Measurements from ENCODE around the gene TRIM77.
"Not testable (repeated sequence)": the region's sequence is repeated elsewhere in the genome, so short reads cannot be mapped to it uniquely, and the experiment has no call there.

Gene TRIM77, protein sequence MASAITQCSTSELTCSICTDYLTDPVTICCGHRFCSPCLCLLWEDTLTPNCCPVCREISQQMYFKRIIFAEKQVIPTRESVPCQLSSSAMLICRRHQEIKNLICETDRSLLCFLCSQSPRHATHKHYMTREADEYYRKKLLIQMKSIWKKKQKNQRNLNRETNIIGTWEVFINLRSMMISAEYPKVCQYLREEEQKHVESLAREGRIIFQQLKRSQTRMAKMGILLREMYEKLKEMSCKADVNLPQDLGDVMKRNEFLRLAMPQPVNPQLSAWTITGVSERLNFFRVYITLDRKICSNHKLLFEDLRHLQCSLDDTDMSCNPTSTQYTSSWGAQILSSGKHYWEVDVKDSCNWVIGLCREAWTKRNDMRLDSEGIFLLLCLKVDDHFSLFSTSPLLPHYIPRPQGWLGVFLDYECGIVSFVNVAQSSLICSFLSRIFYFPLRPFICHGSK

DNA sequence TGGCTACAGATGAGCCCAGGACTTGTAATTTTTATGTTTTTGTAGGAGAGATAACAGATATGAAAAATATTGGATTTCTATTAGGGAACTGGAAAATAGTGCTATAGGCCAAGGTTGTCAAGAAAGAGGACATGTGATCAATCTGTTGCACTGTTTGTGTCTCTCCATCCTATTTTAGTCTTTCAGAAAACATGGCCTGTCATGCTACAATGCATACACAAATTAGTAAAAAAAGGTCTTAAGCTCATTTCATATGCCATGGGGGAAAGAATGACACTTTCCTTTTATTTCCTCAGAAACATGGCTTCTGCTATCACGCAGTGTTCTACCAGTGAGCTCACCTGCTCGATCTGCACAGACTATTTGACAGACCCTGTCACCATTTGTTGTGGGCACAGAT is at the start of gene TRIM77:
TRIM77 (plus strand) TSS at position 301 of the 400 bp plus-strand sequence; CDS start at position 301, 0 bp downstream.
- H3K4me1 Mint-ChIP-seq, ATAC-seq, DNase-seq, H3K4me3 Mint-ChIP-seq, H3K9me3 Mint-ChIP-seq, H3K27me3 Mint-ChIP-seq, H3K27ac Mint-ChIP-seq: not testable (repeated sequence)

DNA sequence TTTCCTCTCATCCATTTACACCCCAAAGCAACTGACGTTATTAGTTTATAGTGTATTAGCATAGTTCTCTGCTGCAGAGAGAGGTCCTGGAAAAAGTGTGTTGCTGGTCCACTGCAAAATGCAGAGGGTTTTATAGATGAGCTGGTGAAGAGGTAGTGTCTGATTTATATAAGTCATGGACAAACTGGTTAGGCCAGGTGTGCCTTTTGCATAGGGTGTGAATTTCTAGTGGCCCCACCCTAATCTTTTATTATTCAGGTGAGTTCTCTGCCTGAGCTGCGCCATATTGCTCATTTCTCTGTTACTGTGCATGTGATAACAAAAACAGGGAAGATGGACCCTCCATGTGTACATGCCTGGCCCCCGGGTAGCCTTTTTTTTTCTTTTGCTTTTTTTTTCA is 43.1 kb upstream of the TRIM77 start:
- DNase-seq (no peak), ATAC-seq (no peak)
- Mint-ChIP-seq H3K4me1 (no peaks in the 10 kb centered on the region), H3K27me3 (no peaks in the 10 kb centered on the region), H3K27ac (no peak overlapping the region), H3K4me3 (no peak overlapping the region), H3K9me3 (no peaks in the 10 kb centered on the region)

DNA sequence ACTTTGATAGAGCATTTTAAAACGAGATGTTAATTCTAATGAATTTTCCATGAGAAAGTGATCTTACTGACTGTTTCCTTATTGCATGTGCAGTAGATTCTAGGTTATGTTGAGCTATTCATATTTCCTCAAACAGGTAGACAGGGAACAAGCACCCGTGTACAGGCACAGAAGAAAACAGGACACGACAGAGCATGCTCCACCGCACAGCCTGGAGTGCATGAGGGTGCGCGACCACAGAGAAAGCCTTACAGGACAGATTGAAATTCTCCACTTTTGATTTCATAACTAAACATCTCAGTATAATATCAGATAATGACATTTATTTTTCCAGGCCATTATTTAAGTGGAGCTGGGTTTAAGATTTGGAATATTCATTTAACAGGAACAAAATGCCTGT is 41.9 kb upstream of the TRIM77 start:
- H3K4me3 Mint-ChIP-seq, H3K4me1 Mint-ChIP-seq, DNase-seq, H3K27me3 Mint-ChIP-seq, ATAC-seq, H3K27ac Mint-ChIP-seq, H3K9me3 Mint-ChIP-seq: not testable (repeated sequence)

DNA sequence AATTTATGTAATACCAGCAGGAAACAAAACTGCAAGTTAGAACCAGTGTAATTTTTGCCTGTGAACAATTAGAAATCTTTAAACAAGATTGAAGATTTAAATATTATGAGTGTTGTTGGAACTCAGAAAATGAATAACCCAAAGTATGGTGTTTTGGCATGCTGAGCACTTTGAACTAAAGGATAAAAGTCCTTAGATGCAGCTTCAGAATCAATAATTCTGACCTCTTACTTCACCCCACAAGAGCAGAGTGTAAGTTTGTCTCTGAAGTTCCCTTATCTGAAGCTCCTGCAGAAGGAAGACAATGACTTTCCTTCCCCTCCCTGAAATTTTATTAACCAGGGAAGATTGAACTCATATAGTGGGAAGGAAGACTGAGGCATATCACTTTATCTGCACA is 40.5 kb upstream of the TRIM77 start:
- H3K27ac Mint-ChIP-seq, H3K4me3 Mint-ChIP-seq, ATAC-seq, DNase-seq, H3K9me3 Mint-ChIP-seq, H3K4me1 Mint-ChIP-seq, H3K27me3 Mint-ChIP-seq: not testable (repeated sequence)

DNA sequence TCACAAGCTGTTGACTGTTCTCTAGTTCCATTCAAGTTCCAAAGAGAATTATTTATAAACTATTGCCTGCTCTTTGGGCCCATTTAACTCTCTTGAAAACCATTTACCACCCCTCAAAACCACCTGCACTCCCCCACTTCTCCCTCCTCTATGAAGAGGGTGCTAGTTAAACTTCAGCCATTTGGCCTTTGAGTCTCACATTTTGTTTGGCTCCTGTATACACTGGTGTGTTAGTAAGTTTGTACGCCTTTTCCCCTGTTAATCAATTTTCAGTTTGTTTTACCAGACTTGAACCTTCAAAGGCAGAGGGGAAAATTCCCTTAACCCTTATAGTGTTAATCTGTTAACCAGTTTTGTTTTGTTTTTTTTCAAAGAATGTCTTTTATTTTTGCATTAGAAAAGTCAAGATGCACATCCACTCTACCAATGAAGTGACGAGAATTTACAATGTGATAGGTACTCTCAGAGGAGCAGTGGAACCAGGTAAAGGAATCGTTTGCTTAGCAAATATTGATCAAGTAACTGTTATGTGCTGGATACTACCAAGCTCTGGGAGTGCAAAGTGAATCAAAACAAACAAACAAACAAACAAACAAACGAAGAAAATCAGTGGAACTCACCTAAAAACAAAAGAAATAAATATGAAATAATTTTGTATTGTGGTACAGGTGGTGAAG is 40.0 kb upstream of the TRIM77 start:
- not testable (repeated sequence) for ATAC-seq, H3K27ac Mint-ChIP-seq, DNase-seq, H3K9me3 Mint-ChIP-seq, H3K27me3 Mint-ChIP-seq, H3K4me3 Mint-ChIP-seq, H3K4me1 Mint-ChIP-seq

GRCh38 chr11:89672547-89672946 is 37.6 kb upstream of the TRIM77 start:
- not testable (repeated sequence) for H3K27me3 Mint-ChIP-seq, H3K9me3 Mint-ChIP-seq, ATAC-seq, H3K27ac Mint-ChIP-seq, H3K4me1 Mint-ChIP-seq, H3K4me3 Mint-ChIP-seq, DNase-seq

DNA sequence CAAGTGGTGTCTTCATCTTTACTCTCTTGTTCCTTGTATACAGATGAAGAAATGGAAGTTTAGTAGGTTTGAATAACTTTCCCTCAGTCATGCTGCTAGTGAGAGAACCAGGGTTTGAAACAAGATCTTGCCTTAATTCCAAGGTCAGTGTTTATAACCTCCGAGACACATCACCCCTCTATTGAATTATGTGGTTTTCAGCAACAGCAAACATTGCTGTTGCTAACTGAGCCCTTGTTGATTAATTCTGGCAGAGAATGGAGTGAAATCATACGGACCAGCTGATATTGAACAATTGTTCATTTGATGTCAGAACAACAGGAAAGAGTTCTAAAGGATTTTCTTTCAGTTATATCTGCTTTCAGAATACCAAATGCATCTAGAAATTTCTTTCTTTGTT is 36.7 kb upstream of the TRIM77 start:
- H3K4me1 Mint-ChIP-seq, H3K27me3 Mint-ChIP-seq, H3K4me3 Mint-ChIP-seq, H3K27ac Mint-ChIP-seq, DNase-seq, H3K9me3 Mint-ChIP-seq, ATAC-seq: not testable (repeated sequence)

- not testable (repeated sequence) for DNase-seq, H3K4me1 Mint-ChIP-seq, ATAC-seq, H3K27ac Mint-ChIP-seq, H3K9me3 Mint-ChIP-seq, H3K27me3 Mint-ChIP-seq, H3K4me3 Mint-ChIP-seq
Observed at GRCh38 chr11:89675383-89675782, 34.7 kb upstream of the TRIM77 start.

- not testable (repeated sequence) for H3K27ac Mint-ChIP-seq
Observed at GRCh38 chr11:89675948-89676347, 34.2 kb upstream of the TRIM77 start.

DNA sequence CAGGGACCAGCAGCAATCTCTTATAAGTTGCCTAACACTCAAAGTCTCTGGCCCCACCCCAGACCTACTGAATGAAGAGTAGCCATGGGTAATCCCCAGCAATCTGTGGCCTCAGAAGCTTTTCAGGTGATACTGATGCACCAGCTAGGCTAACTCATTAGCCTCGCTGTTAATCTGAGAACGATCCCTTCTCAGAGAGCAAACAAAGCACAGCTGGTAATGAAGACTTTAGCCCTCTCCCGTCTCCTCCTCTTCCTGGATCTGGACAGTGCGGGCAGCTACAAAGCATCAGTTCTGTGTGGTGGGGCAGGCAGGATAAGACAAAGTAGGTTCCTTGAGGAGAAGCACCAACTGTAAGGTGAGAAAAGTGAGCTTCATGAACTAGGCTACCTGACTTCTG is 3.0 kb upstream of the TRIM77 start:
- H3K27ac Mint-ChIP-seq, ATAC-seq, DNase-seq, H3K27me3 Mint-ChIP-seq, H3K4me1 Mint-ChIP-seq, H3K4me3 Mint-ChIP-seq: not testable (repeated sequence)
- H3K9me3 Mint-ChIP-seq: peaks cover 5 to 15% of the 10 kb centered on the region in 2 donors

More at GRCh38 chr11:89675948-89676347, 34.2 kb upstream of the TRIM77 start:
- not testable (repeated sequence) for H3K4me1 Mint-ChIP-seq, H3K9me3 Mint-ChIP-seq, H3K27me3 Mint-ChIP-seq, H3K4me3 Mint-ChIP-seq, DNase-seq, ATAC-seq

GRCh38 chr11:89724866-89725498 is 14.9 kb downstream of the TRIM77 start:
- H3K4me3 Mint-ChIP-seq, DNase-seq, H3K27ac Mint-ChIP-seq, H3K27me3 Mint-ChIP-seq, H3K4me1 Mint-ChIP-seq, ATAC-seq, H3K9me3 Mint-ChIP-seq: not testable (repeated sequence)

- ATAC-seq: peak; percentile 49
- H3K27ac Mint-ChIP-seq, H3K27me3 Mint-ChIP-seq, H3K4me1 Mint-ChIP-seq, H3K4me3 Mint-ChIP-seq, DNase-seq: not testable (repeated sequence)
- H3K9me3 Mint-ChIP-seq: peaks cover 0 to 11% of the 10 kb centered on the region in 2 donors
Observed at GRCh38 chr11:89730215-89730614, 20.1 kb downstream of the TRIM77 start.

GRCh38 chr11:89736566-89736965 is 26.5 kb downstream of the TRIM77 start:
- DNase-seq: no peak
- Mint-ChIP-seq H3K4me1 (no peaks in the 10 kb centered on the region), H3K27me3 (no peaks in the 10 kb centered on the region), H3K27ac (no peak overlapping the region), H3K9me3 (peaks cover 0 to 7% of the 10 kb centered on the region in 2 donors), H3K4me3 (no peak overlapping the region)
- no peak for ATAC-seq

- ATAC-seq (no peak), DNase-seq (no peak)
- H3K27me3 Mint-ChIP-seq: no peaks in the 10 kb centered on the region
- no peak overlapping the region for H3K27ac Mint-ChIP-seq
- H3K9me3 Mint-ChIP-seq: peaks cover 0 to 7% of the 10 kb centered on the region in 2 donors
- H3K4me1 Mint-ChIP-seq: no peaks in the 10 kb centered on the region
- H3K4me3 Mint-ChIP-seq: no peak overlapping the region
Observed at GRCh38 chr11:89737116-89737515, 27.0 kb downstream of the TRIM77 start.

- H3K4me1 Mint-ChIP-seq, H3K27me3 Mint-ChIP-seq, H3K4me3 Mint-ChIP-seq, H3K27ac Mint-ChIP-seq, H3K9me3 Mint-ChIP-seq, DNase-seq, ATAC-seq: not testable (repeated sequence)
Observed at GRCh38 chr11:89741406-89741805, 31.3 kb downstream of the TRIM77 start.

DNA sequence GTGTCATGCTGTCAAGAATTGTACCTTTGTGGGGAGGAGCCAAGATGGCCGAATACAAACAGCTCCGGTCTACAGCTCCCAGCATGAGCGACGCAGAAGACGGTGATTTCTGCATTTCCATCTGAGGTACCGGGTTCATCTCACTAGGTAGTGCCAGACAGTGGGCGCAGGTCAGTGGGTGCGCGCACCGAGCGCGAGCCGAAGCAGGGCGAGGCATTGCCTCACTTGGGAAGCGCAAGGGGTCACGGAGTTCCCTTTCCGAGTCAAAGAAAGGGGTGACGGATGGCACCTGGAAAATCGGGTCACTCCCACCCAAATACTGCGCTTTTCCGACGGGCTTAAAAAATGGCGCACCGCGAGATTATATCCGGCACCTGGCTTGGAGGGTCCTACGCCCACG is 34.1 kb downstream of the TRIM77 start:
- ATAC-seq, H3K4me3 Mint-ChIP-seq, H3K4me1 Mint-ChIP-seq, H3K27me3 Mint-ChIP-seq, DNase-seq, H3K9me3 Mint-ChIP-seq, H3K27ac Mint-ChIP-seq: not testable (repeated sequence)
